WTC11 (cell line): ENCODE results near the gene NACA. TPM values are rescaled to one million over a fixed set of nuclear protein-coding genes. Genes with fewer than 3 reads are reported as not detected.

Source experiments
- ATAC-seq: fragments of 200-7000 bp; cut with Tn5 transposase; 2 replicates; pipeline ENCODE4 v1.10.0; 2021; ENCODE audit warnings: mild to moderate bottlenecking, moderate library complexity
- CTCF ChIA-PET: fragments of 300-600 bp; sonication (Branson Sonifier 250); formaldehyde crosslinking; loops from one replicate; lab custom pipeline; 2021; ENCODE audit warnings: antibody characterized with exemption; lab: Charles Lee
- POLR2A ChIA-PET: fragments of 350-600 bp; sonication (Branson Sonifier 250); formaldehyde crosslinking; loops from one replicate; lab custom pipeline; 2021; ENCODE audit warnings: antibody characterized with exemption; lab: Charles Lee
- DNase-seq: peaks from one replicate; pipeline ENCODE4 v3.0.0; 2021; ENCODE audit warnings: low spot score
- H3K27ac Mint-ChIP-seq: 2 replicates; pipeline ENCODE4 v1.8.0; 2021; ENCODE audit warnings: mixed read lengths
- H3K27me3 Mint-ChIP-seq: 2 replicates; pipeline ENCODE4 v1.8.0; 2021; ENCODE audit warnings: low read depth, mild to moderate bottlenecking, moderate library complexity, mixed read lengths
- H3K36me3 Mint-ChIP-seq: 2 replicates; pipeline ENCODE4 v1.8.0; 2021; ENCODE audit warnings: mixed read lengths
- H3K4me1 Mint-ChIP-seq: 2 replicates; pipeline ENCODE4 v1.8.0; 2022; ENCODE audit warnings: mixed read lengths
- H3K4me3 Mint-ChIP-seq: 2 replicates; pipeline ENCODE4 v1.8.0; 2021; ENCODE audit warnings: mild to moderate bottlenecking, moderate library complexity, mixed read lengths
- H3K9me3 Mint-ChIP-seq: 2 replicates; pipeline ENCODE4 v1.8.0; 2021; ENCODE audit warnings: mixed read lengths
- AR ChIP-seq: fragments of 250-450 bp; sonication (Bioruptor Pico); IDR thresholded peaks from 2 replicates; pipeline ENCODE4 v1.9.0; 2021; ENCODE audit warnings: mild to moderate bottlenecking
- ATF6 ChIP-seq: sonication (generic); formaldehyde crosslinking; IDR thresholded peaks from 2 replicates; pipeline ENCODE4 v1.8.1; 2023; ENCODE audit warnings: mild to moderate bottlenecking, missing genetic modification reagents
- CREB1 ChIP-seq: sonication (generic); formaldehyde crosslinking; IDR thresholded peaks from 2 replicates; pipeline ENCODE4 v1.8.0; 2023; ENCODE audit warnings: mild to moderate bottlenecking, missing genetic modification reagents
- CTCF ChIP-seq: fragments of 200-600 bp; IDR thresholded peaks from 2 replicates; pipeline ENCODE4 v1.8.0; 2022; ENCODE audit warnings: antibody characterized with exemption
- FOXJ3 ChIP-seq: sonication (generic); formaldehyde crosslinking; IDR thresholded peaks from 2 replicates; pipeline ENCODE4 v1.9.0; 2021; ENCODE audit warnings: missing genetic modification reagents, mild to moderate bottlenecking, borderline replicate concordance
- FOXK1 ChIP-seq: sonication (generic); formaldehyde crosslinking; IDR thresholded peaks from 2 replicates; pipeline ENCODE4 v1.8.0; 2022; ENCODE audit warnings: mild to moderate bottlenecking, moderate library complexity, missing genetic modification reagents
- JUN ChIP-seq: sonication (generic); formaldehyde crosslinking; IDR thresholded peaks from 2 replicates; pipeline ENCODE4 v1.8.0; 2023; ENCODE audit warnings: mild to moderate bottlenecking, missing genetic modification reagents
- NR2C2 ChIP-seq: sonication (generic); formaldehyde crosslinking; IDR thresholded peaks from 2 replicates; pipeline ENCODE4 v1.8.0; 2022; ENCODE audit warnings: mild to moderate bottlenecking, missing genetic modification reagents
- PREB ChIP-seq: sonication (generic); formaldehyde crosslinking; IDR thresholded peaks from 2 replicates; pipeline ENCODE4 v1.8.1; 2022; ENCODE audit warnings: mild to moderate bottlenecking, missing genetic modification reagents, moderate library complexity, borderline replicate concordance
- RELA ChIP-seq: sonication (generic); formaldehyde crosslinking; IDR thresholded peaks from 2 replicates; pipeline ENCODE4 v1.8.1; 2022; ENCODE audit warnings: missing genetic modification reagents, mild to moderate bottlenecking, borderline replicate concordance
- TCF7 ChIP-seq: sonication (generic); formaldehyde crosslinking; IDR thresholded peaks from 2 replicates; pipeline ENCODE4 v1.8.0; 2022; ENCODE audit warnings: mild to moderate bottlenecking, low read depth, missing genetic modification reagents, moderate library complexity
- ZBTB21 ChIP-seq: sonication (generic); formaldehyde crosslinking; IDR thresholded peaks from 2 replicates; pipeline ENCODE4 v1.8.1; 2023; ENCODE audit warnings: mild to moderate bottlenecking, missing genetic modification reagents, borderline replicate concordance
- ZNF121 ChIP-seq: sonication (generic); formaldehyde crosslinking; IDR thresholded peaks from 2 replicates; pipeline ENCODE4 v1.8.0; 2023; ENCODE audit warnings: missing genetic modification reagents
- total RNA-seq: library from RNA; stranded (reverse); gene quantifications from 3 replicates; pipeline ENCODE4 v1.2.3, GENCODE V29; 2021
- TF ChIP-seq, protein P1 (sequence below): sonication (generic); formaldehyde crosslinking; conservative IDR thresholded peaks from 2 replicates; pipeline ENCODE4 v1.8.1; 2023; ENCODE audit warnings: mild to moderate bottlenecking, low read depth, missing genetic modification reagents, moderate library complexity
- TF ChIP-seq, protein P2 (sequence below): sonication (generic); formaldehyde crosslinking; IDR thresholded peaks from 2 replicates; pipeline ENCODE4 v1.8.1; 2023; ENCODE audit warnings: mild to moderate bottlenecking, moderate library complexity, missing genetic modification reagents
- TF ChIP-seq, protein P3 (sequence below): sonication (generic); formaldehyde crosslinking; IDR thresholded peaks from 2 replicates; pipeline ENCODE4 v1.8.0; 2022; ENCODE audit warnings: mild to moderate bottlenecking, missing genetic modification reagents

Gene NACA
- total RNA-seq, 1 experiment from 2014 or later: 987 TPM

GRCh38 chr12:56687223-56688128 is 37.6 kb downstream of the NACA start (continued):
- TF ChIP-seq CTCF (no peak), ZNF121 (no peak), JUN (CRISPR knock-in tag) (peak; percentile 88; the same call in 1 of the 2 replicates), FOXJ3 (CRISPR knock-in tag) (no peak), TCF7 (peak; percentile 50; the same call in 1 of the 2 replicates)

DNA sequence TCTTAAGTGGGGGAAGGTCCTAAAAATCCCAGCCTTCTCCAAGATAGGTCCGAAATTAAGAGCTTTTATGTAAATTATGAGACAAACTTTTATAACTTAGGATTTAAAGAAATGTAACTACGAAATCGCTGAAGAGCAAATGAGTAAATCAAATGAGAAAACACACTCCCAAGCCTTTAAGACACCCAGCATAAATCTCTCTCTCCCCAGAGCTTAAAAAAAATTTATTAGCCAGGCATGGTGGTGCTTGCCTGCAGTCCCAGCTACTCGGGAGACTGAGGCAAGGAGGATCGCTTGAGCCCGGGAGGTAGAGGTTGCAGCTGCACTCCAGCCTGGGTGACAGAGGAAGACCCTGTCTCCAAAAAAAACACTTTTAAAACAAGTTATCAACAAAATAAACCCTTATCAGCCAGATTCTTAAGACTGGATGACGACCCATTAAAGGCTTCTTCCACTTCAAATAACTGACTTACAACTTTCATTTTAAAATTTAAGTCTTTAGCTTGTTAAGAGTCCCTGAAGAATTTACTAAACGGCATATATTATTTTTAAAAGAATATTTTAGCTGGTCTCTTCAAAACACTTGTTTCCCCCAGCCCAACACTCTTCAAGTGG is 40.2 kb downstream of the NACA start:
- Mint-ChIP-seq H3K4me3 (peak overlapping the region; percentile 99), H3K4me1 (peaks cover 25% of the 10 kb centered on the region), H3K36me3 (peaks cover 43% of the 10 kb centered on the region), H3K9me3 (no peaks in the 10 kb centered on the region), H3K27ac (peak overlapping the region; percentile 67), H3K27me3 (no peaks in the 10 kb centered on the region; the same call in 1 of the 2 replicates)
- POLR2A ChIA-PET: interaction anchor here (0.6 to 1.7 kb wide), 3 partner anchors 10 to 599 kb away, joined by 4 to 10 read pairs (median 5); no protein-coding TSS in a partner anchor
- CTCF ChIA-PET: interaction anchor here (0.6 to 2.3 kb wide), 2 partner anchors 50 to 78 kb away, joined by 3 to 10 read pairs; no protein-coding TSS in a partner anchor
- ATAC-seq: no peak
- peak; percentile 3 for DNase-seq
- TF ChIP-seq CTCF (no peak), NR2C2 (CRISPR knock-in tag) (no peak), AR (CRISPR knock-in tag) (no peak), FOXK1 (CRISPR knock-in tag) (no peak), ZBTB21 (CRISPR knock-in tag) (no peak), ATF6 (CRISPR knock-in tag) (no peak), RELA (CRISPR knock-in tag) (no peak), CREB1 (no peak), PREB (CRISPR knock-in tag) (no peak)
- TF ChIP-seq, protein P1, sequence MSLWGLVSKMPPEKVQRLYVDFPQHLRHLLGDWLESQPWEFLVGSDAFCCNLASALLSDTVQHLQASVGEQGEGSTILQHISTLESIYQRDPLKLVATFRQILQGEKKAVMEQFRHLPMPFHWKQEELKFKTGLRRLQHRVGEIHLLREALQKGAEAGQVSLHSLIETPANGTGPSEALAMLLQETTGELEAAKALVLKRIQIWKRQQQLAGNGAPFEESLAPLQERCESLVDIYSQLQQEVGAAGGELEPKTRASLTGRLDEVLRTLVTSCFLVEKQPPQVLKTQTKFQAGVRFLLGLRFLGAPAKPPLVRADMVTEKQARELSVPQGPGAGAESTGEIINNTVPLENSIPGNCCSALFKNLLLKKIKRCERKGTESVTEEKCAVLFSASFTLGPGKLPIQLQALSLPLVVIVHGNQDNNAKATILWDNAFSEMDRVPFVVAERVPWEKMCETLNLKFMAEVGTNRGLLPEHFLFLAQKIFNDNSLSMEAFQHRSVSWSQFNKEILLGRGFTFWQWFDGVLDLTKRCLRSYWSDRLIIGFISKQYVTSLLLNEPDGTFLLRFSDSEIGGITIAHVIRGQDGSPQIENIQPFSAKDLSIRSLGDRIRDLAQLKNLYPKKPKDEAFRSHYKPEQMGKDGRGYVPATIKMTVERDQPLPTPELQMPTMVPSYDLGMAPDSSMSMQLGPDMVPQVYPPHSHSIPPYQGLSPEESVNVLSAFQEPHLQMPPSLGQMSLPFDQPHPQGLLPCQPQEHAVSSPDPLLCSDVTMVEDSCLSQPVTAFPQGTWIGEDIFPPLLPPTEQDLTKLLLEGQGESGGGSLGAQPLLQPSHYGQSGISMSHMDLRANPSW (CRISPR knock-in tag): no peak
- TF ChIP-seq, protein P2, sequence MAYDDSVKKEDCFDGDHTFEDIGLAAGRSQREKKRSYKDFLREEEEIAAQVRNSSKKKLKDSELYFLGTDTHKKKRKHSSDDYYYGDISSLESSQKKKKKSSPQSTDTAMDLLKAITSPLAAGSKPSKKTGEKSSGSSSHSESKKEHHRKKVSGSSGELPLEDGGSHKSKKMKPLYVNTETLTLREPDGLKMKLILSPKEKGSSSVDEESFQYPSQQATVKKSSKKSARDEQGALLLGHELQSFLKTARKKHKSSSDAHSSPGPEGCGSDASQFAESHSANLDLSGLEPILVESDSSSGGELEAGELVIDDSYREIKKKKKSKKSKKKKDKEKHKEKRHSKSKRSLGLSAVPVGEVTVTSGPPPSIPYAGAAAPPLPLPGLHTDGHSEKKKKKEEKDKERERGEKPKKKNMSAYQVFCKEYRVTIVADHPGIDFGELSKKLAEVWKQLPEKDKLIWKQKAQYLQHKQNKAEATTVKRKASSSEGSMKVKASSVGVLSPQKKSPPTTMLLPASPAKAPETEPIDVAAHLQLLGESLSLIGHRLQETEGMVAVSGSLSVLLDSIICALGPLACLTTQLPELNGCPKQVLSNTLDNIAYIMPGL (CRISPR knock-in tag): no peak
- TF ChIP-seq, protein P3, sequence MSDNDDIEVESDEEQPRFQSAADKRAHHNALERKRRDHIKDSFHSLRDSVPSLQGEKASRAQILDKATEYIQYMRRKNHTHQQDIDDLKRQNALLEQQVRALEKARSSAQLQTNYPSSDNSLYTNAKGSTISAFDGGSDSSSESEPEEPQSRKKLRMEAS (CRISPR knock-in tag): no peak
